HepG2 (cell line): ENCODE measurements around the gene TOR2A. TPM values are rescaled to one million over a fixed set of nuclear protein-coding genes. Genes with fewer than 3 reads are reported as not detected.

Experiments
- ATAC-seq: fragments of 200-7000 bp; cut with Tn5 transposase; 3 replicates; pipeline ENCODE4 v1.9.1; 2020; ENCODE audit warnings: mild to moderate bottlenecking, moderate library complexity
- BruUV-seq: library from RNA; stranded (reverse); fragments of 400-500 nt; replicated peaks from 2 replicates; lab custom pipeline; 2021; lab: Mats Ljungman, UMichigan
- CTCF ChIA-PET: fragments of 300-600 bp; formaldehyde crosslinking; extraction: SDS; loops from one replicate; lab custom pipeline; 2021; ENCODE audit warnings: low total read pairs, inconsistent platforms, low intra/inter-chr PET ratio; lab: Yijun Ruan, JAX
- POLR2A ChIA-PET: fragments of 350-600 bp; sonication (Branson Sonifier 250); formaldehyde crosslinking; loops from one replicate; lab custom pipeline; 2020; ENCODE audit warnings: antibody characterized with exemption, inconsistent platforms; lab: Yijun Ruan, JAX
- DNase-seq: peaks from one replicate; pipeline ENCODE4 v3.0.0-alpha.2; 2015; ENCODE audit warnings: low spot score
- FAIRE-seq: peaks from 3 replicates; lab custom pipeline; 2011; peaks lifted over from hg19 to GRCh38; lab: Jason Lieb, UNC
- H2AFZ ChIP-seq: one replicate; pipeline ENCODE4 v1.6.1; 2011; ENCODE audit warnings: low read length, inconsistent platforms
- H3K27ac ChIP-seq: fragments of 300-600 bp; 3 replicates; pipeline ENCODE4 v1.8.0; 2011; ENCODE audit warnings: mixed run types, mild to moderate bottlenecking, mixed read lengths, low read length, inconsistent platforms; ENCODE audit not compliant: insufficient read depth; ENCODE audit errors: extremely low read length
- H3K27me3 ChIP-seq, 2 experiments: fragments of 200-600 bp in 1 of 2; 2 replicates in 1 of 2; 3 replicates in 1 of 2; pipeline versions ENCODE4 v1.6.0 to v1.8.0; 2011; ENCODE audit warnings: low read length in 2 of 2, mild to moderate bottlenecking in 2 of 2, moderate library complexity in 2 of 2, inconsistent platforms in 1 of 2; ENCODE audit not compliant: insufficient read depth in 2 of 2, control insufficient read depth in 1 of 2
- H3K36me3 ChIP-seq, 2 experiments: fragments of 200-600 bp in 1 of 2; replicated peaks in 1 of 2; 2 replicates in 1 of 2; 3 replicates in 1 of 2; pipeline versions ENCODE4 v1.5.1 to v1.8.0; 2011; ENCODE audit warnings: low read length in 2 of 2, inconsistent platforms in 1 of 2; ENCODE audit not compliant: insufficient read depth in 2 of 2, control insufficient read depth in 1 of 2
- H3K4me1 ChIP-seq: 2 replicates; pipeline ENCODE4 v1.5.1; 2012; ENCODE audit warnings: low read length, inconsistent platforms; ENCODE audit not compliant: insufficient read depth
- H3K4me2 ChIP-seq: 2 replicates; pipeline ENCODE4 v1.6.0; 2011; ENCODE audit warnings: low read depth, low read length, inconsistent platforms
- H3K4me3 ChIP-seq, 3 experiments: fragments of 200-600 bp in 1 of 3; sonication (generic), shearing (Covaris generic) in 1 of 3; replicated peaks in 1 of 3; 2 replicates each; pipeline ENCODE4 v1.5.1; 2011 to 2016; ENCODE audit warnings: low read length in 3 of 3, inconsistent platforms in 2 of 3, low read depth in 2 of 3, mild to moderate bottlenecking in 2 of 3, control low read depth in 1 of 3, mixed read lengths in 1 of 3; ENCODE audit not compliant: insufficient read depth in 1 of 3
- H3K79me2 ChIP-seq: one replicate; pipeline ENCODE4 v1.6.1; 2011; ENCODE audit warnings: low read length, inconsistent platforms; ENCODE audit not compliant: insufficient read depth
- H3K9ac ChIP-seq: 2 replicates; pipeline ENCODE4 v1.6.0; 2011; ENCODE audit warnings: mild to moderate bottlenecking, low read depth, low read length, inconsistent platforms; ENCODE audit not compliant: insufficient read depth
- H3K9me3 ChIP-seq: 2 replicates; pipeline ENCODE4 v1.5.1; 2012; ENCODE audit warnings: mild to moderate bottlenecking, low read length
- H4K20me1 ChIP-seq: 2 replicates; pipeline ENCODE4 v1.6.0; 2011; ENCODE audit warnings: inconsistent platforms, mild to moderate bottlenecking, low read length, moderate library complexity; ENCODE audit not compliant: insufficient read depth
- ARID3A ChIP-seq: IDR thresholded peaks from 2 replicates; pipeline ENCODE4 v1.6.1; 2012; ENCODE audit warnings: low read depth, low read length, improper control_type of control experiment
- ATF7-NPFF ChIP-seq: sonication (generic); formaldehyde crosslinking; IDR thresholded peaks from 2 replicates; pipeline ENCODE4 v1.8.1; 2023; ENCODE audit warnings: mild to moderate bottlenecking, low read depth, missing genetic modification reagents, moderate library complexity
- CENPBD1 ChIP-seq: sonication (generic); formaldehyde crosslinking; IDR thresholded peaks from 2 replicates; pipeline ENCODE4 v1.8.0; 2022; ENCODE audit warnings: missing genetic modification reagents, low read depth, mild to moderate bottlenecking, borderline replicate concordance
- DBP ChIP-seq: sonication (generic); formaldehyde crosslinking; IDR thresholded peaks from 2 replicates; pipeline ENCODE4 v1.4.0; 2020; ENCODE audit warnings: missing genetic modification reagents; ENCODE audit errors: not compliant biosample characterization
- GABPB1 ChIP-seq: IDR thresholded peaks from 2 replicates; pipeline ENCODE4 v1.6.1; 2016; ENCODE audit warnings: mild to moderate bottlenecking, missing genetic modification reagents, moderate library complexity, missing compliant biosample characterization
- GATA4 ChIP-seq: sonication (generic); IDR thresholded peaks from 2 replicates; pipeline ENCODE4 v1.6.1; 2016; ENCODE audit warnings: antibody characterized with exemption, low read depth, borderline replicate concordance
- LBX2 ChIP-seq: sonication (generic); formaldehyde crosslinking; IDR thresholded peaks from 2 replicates; pipeline ENCODE4 v1.5.0; 2020; ENCODE audit warnings: missing genetic modification reagents, mild to moderate bottlenecking, borderline replicate concordance
- SRSF4 ChIP-seq: fragments of 200-400 bp; formaldehyde crosslinking; IDR thresholded peaks from one replicate; pipeline ENCODE4 v1.6.1; 2018; ENCODE audit warnings: mild to moderate bottlenecking, low read depth, low read length, moderate library complexity; ENCODE audit not compliant: poor library complexity, severe bottlenecking
- U2AF1 ChIP-seq: fragments of 200-400 bp; formaldehyde crosslinking; optimal IDR thresholded peaks from 2 replicates; pipeline ENCODE3; 2017; ENCODE audit warnings: mild to moderate bottlenecking, low read depth, low read length
- ZMYM3 ChIP-seq: sonication (generic); formaldehyde crosslinking; IDR thresholded peaks from 2 replicates; pipeline ENCODE4 v1.5.1; 2020; ENCODE audit warnings: mild to moderate bottlenecking, missing genetic modification reagents
- ZNF251 ChIP-seq: sonication (generic); formaldehyde crosslinking; IDR thresholded peaks from 2 replicates; pipeline ENCODE4 v1.9.0; 2021; ENCODE audit warnings: mild to moderate bottlenecking, missing genetic modification reagents
- ZNF496 ChIP-seq: sonication (generic); formaldehyde crosslinking; IDR thresholded peaks from 2 replicates; pipeline ENCODE4 v1.8.1; 2023; ENCODE audit warnings: mild to moderate bottlenecking, moderate library complexity, missing genetic modification reagents; ENCODE audit not compliant: insufficient replicate concordance
- ZNF503 ChIP-seq: sonication (generic); formaldehyde crosslinking; IDR thresholded peaks from 2 replicates; pipeline ENCODE4 v1.4.0; 2020; ENCODE audit warnings: missing genetic modification reagents
- ZNF629 ChIP-seq: sonication (generic); formaldehyde crosslinking; conservative IDR thresholded peaks from 2 replicates; pipeline ENCODE4 v1.5.0; 2020; ENCODE audit warnings: missing genetic modification reagents
- ZNF747 ChIP-seq: sonication (generic); formaldehyde crosslinking; IDR thresholded peaks from 2 replicates; pipeline ENCODE4 v1.8.1; 2023; ENCODE audit warnings: missing genetic modification reagents, mild to moderate bottlenecking, borderline replicate concordance
- ZXDC ChIP-seq: sonication (generic); formaldehyde crosslinking; IDR thresholded peaks from 2 replicates; pipeline ENCODE4 v1.5.0; 2020; ENCODE audit warnings: mild to moderate bottlenecking, missing genetic modification reagents
- WGBS: methylation state at CpG from one replicate; pipeline ENCODE4 v1.1.6; 2017; ENCODE audit warnings: low lambda C conversion rate; 5-methylcytosine and 5-hydroxymethylcytosine counted together
- in situ Hi-C: cut with HindIII; loops from 2 replicates; pipeline ENCODE4 v1.10.0; 2017; ENCODE audit warnings: low pct_unique_long_range_greater_than_20kb; ENCODE audit not compliant: extremely low pct_ligation_motif_present
- intact Hi-C: fragments of 100-400 bp; cut with micrococcal nuclease; formaldehyde crosslinking; loops from one replicate; pipeline ENCODE4 v1.10.0; 2022; ENCODE audit not compliant: unreplicated experiment
- polyA plus RNA-seq, 8 experiments: library from polyadenylated mRNA; depleted of rRNA in 3 of 8; stranded (reverse) in 7 of 8; unstranded in 1 of 8; fragments of >200 nt; fragmentation: Illumina TruSeq in 4 of 8; extraction: Trizol in 4 of 8; gene quantifications; 2 replicates each; pipeline versions ENCODE4 v1.2.1 to v1.2.3, GENCODE V29; 2011 to 2016; ENCODE audit warnings: low read depth in 4 of 8, missing spikeins in 1 of 8, mixed read lengths in 1 of 8; ENCODE audit not compliant: insufficient read depth in 1 of 8
- total RNA-seq, 5 experiments: library from RNA; depleted of rRNA; stranded (reverse); fragments of >200 nt; fragmentation: Illumina TruSeq; extraction: Trizol; gene quantifications; 2 replicates each; pipeline ENCODE4 v1.2.3, GENCODE V29; 2016; ENCODE audit warnings: low read depth in 1 of 5

The TOR2A gene
- total and polyA plus RNA-seq, 2 of the 13 experiments (the other 11 are each of a cell fraction or from before 2014, with no cell fraction given): 3.5 to 7.2 TPM

DNA sequence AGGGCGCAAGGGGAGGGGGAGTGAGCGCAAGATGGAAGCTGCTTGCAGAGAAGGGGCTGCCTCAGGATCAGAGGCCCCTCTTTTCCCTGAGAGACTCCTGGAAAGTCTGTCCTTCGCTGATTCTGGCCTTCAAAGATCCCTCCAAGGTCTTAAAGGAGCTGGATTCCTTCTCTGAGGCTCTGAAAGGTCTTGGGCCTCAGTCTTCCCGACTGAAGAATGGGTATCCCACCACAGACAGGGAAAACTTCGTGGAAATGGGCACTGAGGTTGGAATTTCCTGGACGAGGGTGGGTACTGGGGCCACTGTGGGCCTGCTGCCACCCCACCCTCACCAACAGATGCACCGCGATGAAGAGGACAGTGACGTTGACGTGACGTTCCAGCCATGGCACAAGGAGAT, 22.7 kb downstream of the TOR2A start:
- in situ Hi-C loops: no loop called here
- no TSS peak for BruUV-seq
- ChIA-PET POLR2A (interaction anchor here (0.5 to 1.5 kb wide), 2 partner anchors 34 to 105 kb away, joined by 3 to 6 read pairs; no protein-coding TSS in a partner anchor), CTCF (no interaction called here)
- Histone ChIP-seq H3K9me3 (no peaks in the 10 kb centered on the region), H4K20me1 (no peaks in the 10 kb centered on the region; the same call in 1 of the 2 replicates), H3K4me1 (peaks cover 40% of the 10 kb centered on the region), H3K4me3 (no peak overlapping the region), H3K79me2 (no peaks in the 10 kb centered on the region), H3K27me3 (peaks cover 0 to 3% of the 10 kb centered on the region in 2 experiments; a peak in 2 of 5 replicates), H2AFZ (no peak overlapping the region), H3K27ac (no peak overlapping the region), H3K36me3 (no peaks in the 10 kb centered on the region), H3K4me2 (no peak overlapping the region), H3K9ac (no peak overlapping the region)
- ATAC-seq (no peak), DNase-seq (no peak), FAIRE-seq (no peak)
- 80% methylated on average over 3 of the region's 11 CpGs for WGBS
- intact Hi-C loops: no loop called here
- TF ChIP-seq GATA4 (no peak), ZNF251 (no peak), DBP (CRISPR knock-in tag) (no peak), GABPB1 (CRISPR knock-in tag) (no peak), ATF7-NPFF (CRISPR knock-in tag) (no peak), ZNF496 (CRISPR knock-in tag) (no peak), ZNF747 (CRISPR knock-in tag) (no peak), ZXDC (CRISPR knock-in tag) (0 out of 2 replicates have a peak, but pooled peaks have one; percentile 25), SRSF4 (no peak), CENPBD1 (no peak), ARID3A (no peak), ZMYM3 (CRISPR knock-in tag) (0 out of 2 replicates have a peak, but pooled peaks have one; percentile 38), U2AF1 (no peak), LBX2 (CRISPR knock-in tag) (no peak), ZNF503 (no peak), ZNF629 (CRISPR knock-in tag) (peak; percentile 96)
